HG03103 (cell line): Measurements from ENCODE around the gene WDR6.

Experiments
- ATAC-seq: cut with Tn5 transposase; IDR thresholded peaks from one replicate; pipeline ENCODE4 v1.9.1; 2021; ENCODE audit warnings: low read depth; ENCODE audit not compliant: unreplicated experiment

The WDR6 gene

GRCh38 chr3:49007068-49007770, at the start of gene WDR6:
Gene WDR6 (plus strand): TSS chr3:49007391. CDS start chr3:49007432, 41 bp downstream.
- peak; percentile 85 for ATAC-seq

- ATAC-seq = no peak
Measured at GRCh38 chr3:48960841-48961413, 46.3 kb upstream of the WDR6 start.

GRCh38 chr3:48962340-48962739, 44.9 kb upstream of the WDR6 start:
- no peak for ATAC-seq

GRCh38 chr3:48962939-48963338, 44.3 kb upstream of the WDR6 start:
- ATAC-seq = no peak

GRCh38 chr3:48963591-48963990, 43.6 kb upstream of the WDR6 start:
- no peak for ATAC-seq

- no peak for ATAC-seq
Measured at GRCh38 chr3:48966367-48966766, 40.8 kb upstream of the WDR6 start.

- ATAC-seq = no peak
Measured at GRCh38 chr3:48966876-48967361, 40.3 kb upstream of the WDR6 start.

GRCh38 chr3:48970586-48970985, 36.6 kb upstream of the WDR6 start:
- ATAC-seq = no peak

- no peak for ATAC-seq
Measured at GRCh38 chr3:48974076-48974864, 32.9 kb upstream of the WDR6 start.

GRCh38 chr3:48979451-48979850, 27.7 kb upstream of the WDR6 start:
- ATAC-seq = no peak

- ATAC-seq = no peak
Measured at GRCh38 chr3:48980295-48980694, 26.9 kb upstream of the WDR6 start.

GRCh38 chr3:48982016-48982415, 25.2 kb upstream of the WDR6 start:
- ATAC-seq = no peak

GRCh38 chr3:48982686-48983085, 24.5 kb upstream of the WDR6 start:
- no peak for ATAC-seq

- no peak for ATAC-seq
Measured at GRCh38 chr3:48983096-48983495, 24.1 kb upstream of the WDR6 start.

GRCh38 chr3:48984663-48985062, 22.5 kb upstream of the WDR6 start:
- ATAC-seq = no peak

GRCh38 chr3:48985831-48986376, 21.3 kb upstream of the WDR6 start:
- ATAC-seq = no peak

- no peak for ATAC-seq
Measured at GRCh38 chr3:48989126-48989795, 17.9 kb upstream of the WDR6 start.

- ATAC-seq = peak; percentile 48
Measured at GRCh38 chr3:48989796-48990635, 17.2 kb upstream of the WDR6 start, which contains the start of gene P4HTM. Gene P4HTM (plus strand): TSS chr3:48990241. CDS start chr3:48990257, 16 bp downstream.

- peak; percentile 20 for ATAC-seq
Measured at GRCh38 chr3:48990636-48991469, 16.3 kb upstream of the WDR6 start.
